NCI-H2029 treated with DMSO at 0.1 percent for 48 hours (cell line): ENCODE results near the gene PCCA.
A peak's percentile ranks its signal among the peaks of the same experiment; 100 is the strongest.
"Not testable (repeated sequence)": the region's sequence is repeated elsewhere in the genome, so short reads cannot be mapped to it uniquely, and the experiment has no call there.

Experiments
- DNase-seq: peaks from one replicate; lab custom pipeline; 2025; lab: John Stamatoyannopoulos, UW

PCCA gene

GRCh38 chr13:100088644-100089464, at the start of gene PCCA:
Gene PCCA, plus strand, starts transcription at chr13:100089093. Its CDS starts 28 bp downstream, at chr13:100089121.
- peak; percentile 12 for DNase-seq

GRCh38 chr13:100039740-100040139, 49.2 kb upstream of the PCCA start:
- DNase-seq, result no peak

- peak; percentile 26 for DNase-seq
Observed at GRCh38 chr13:100040196-100040595, 48.7 kb upstream of the PCCA start.

GRCh38 chr13:100044936-100045335, 44.0 kb upstream of the PCCA start:
- no peak for DNase-seq

- no peak for DNase-seq
Observed at GRCh38 chr13:100045355-100045754, 43.5 kb upstream of the PCCA start.

GRCh38 chr13:100051070-100051469, 37.8 kb upstream of the PCCA start:
- DNase-seq, result no peak

GRCh38 chr13:100059827-100060226, 29.1 kb upstream of the PCCA start:
- no peak for DNase-seq

GRCh38 chr13:100063333-100063732, 25.6 kb upstream of the PCCA start:
- no peak for DNase-seq

- no peak for DNase-seq
Observed at GRCh38 chr13:100063906-100064305, 25.0 kb upstream of the PCCA start.

- no peak for DNase-seq
Observed at GRCh38 chr13:100068133-100068931, 20.6 kb upstream of the PCCA start.

- no peak for DNase-seq
Observed at GRCh38 chr13:100069278-100069677, 19.6 kb upstream of the PCCA start.

- DNase-seq, result no peak
Observed at GRCh38 chr13:100075700-100076587, 12.9 kb upstream of the PCCA start.

- not testable (repeated sequence) for DNase-seq
Observed at GRCh38 chr13:100079003-100079402, 9.9 kb upstream of the PCCA start.

- DNase-seq, result not testable (repeated sequence)
Observed at GRCh38 chr13:100083401-100083800, 5.5 kb upstream of the PCCA start.

GRCh38 chr13:100088273-100088643, 635 bp upstream of the PCCA start:
- DNase-seq, result no peak

GRCh38 chr13:100089465-100090032, 656 bp downstream of the PCCA start:
- no peak for DNase-seq

GRCh38 chr13:100090861-100091260, 2.0 kb downstream of the PCCA start:
- DNase-seq, result no peak

- no peak for DNase-seq
Observed at GRCh38 chr13:100091391-100091790, 2.5 kb downstream of the PCCA start.

GRCh38 chr13:100092273-100092672, 3.4 kb downstream of the PCCA start:
- not testable (repeated sequence) for DNase-seq

GRCh38 chr13:100095498-100095897, 6.6 kb downstream of the PCCA start:
- no peak for DNase-seq

- DNase-seq, result no peak
Observed at GRCh38 chr13:100096526-100096925, 7.6 kb downstream of the PCCA start.

GRCh38 chr13:100097821-100098220, 8.9 kb downstream of the PCCA start:
- no peak for DNase-seq
